GM15510 (cell line): ENCODE results near the gene CFAP251.
A peak's percentile ranks its signal among the peaks of the same experiment; 100 is the strongest.

Source experiments
- POLR2A ChIP-seq: IDR thresholded peaks from 3 replicates; pipeline ENCODE4 v1.6.1; 2011; ENCODE audit warnings: borderline replicate concordance; ENCODE audit not compliant: insufficient read length; ENCODE audit errors: extremely low read depth

The CFAP251 gene

DNA sequence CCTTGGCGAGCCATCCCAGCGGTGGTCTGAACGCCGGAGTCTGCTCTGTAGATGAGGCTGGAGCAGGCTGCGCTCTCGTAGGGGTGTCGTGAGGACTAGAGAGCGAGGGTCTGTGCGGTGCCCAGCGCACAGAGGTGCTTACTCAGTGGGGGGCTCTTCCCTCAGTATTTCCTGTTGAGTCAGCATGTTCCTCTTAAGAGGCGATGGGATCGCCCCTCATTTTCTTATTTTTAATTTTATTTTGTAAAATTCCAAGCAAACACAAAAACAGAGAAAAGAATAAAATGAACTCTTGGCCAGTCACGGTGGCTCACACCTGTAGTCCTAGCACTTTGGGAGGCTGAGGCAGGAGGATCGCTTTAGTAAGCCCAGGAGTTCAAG lies 62.5 kb downstream of the CFAP251 start:
- TF ChIP-seq POLR2A = no peak

DNA sequence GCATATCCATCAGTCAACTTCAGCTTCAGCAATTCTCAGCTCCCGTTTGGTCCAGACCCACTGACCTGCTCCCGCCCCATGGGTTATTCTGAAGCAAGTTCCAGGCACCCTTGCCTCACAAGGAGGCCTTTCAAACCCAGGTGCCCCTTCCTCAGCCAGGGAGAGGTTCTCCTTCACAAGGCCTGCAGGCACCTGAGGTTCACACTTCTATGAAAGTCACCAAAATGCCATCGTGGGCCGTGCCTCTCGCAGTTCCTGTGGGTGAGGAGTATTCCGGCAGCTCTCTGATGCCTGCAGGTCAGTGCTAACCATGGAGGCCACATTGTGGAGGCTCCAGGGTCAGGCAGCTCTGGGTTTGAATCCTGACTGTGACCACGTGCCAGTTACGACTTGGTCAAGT lies 63.1 kb downstream of the CFAP251 start:
- no peak for TF ChIP-seq POLR2A

DNA sequence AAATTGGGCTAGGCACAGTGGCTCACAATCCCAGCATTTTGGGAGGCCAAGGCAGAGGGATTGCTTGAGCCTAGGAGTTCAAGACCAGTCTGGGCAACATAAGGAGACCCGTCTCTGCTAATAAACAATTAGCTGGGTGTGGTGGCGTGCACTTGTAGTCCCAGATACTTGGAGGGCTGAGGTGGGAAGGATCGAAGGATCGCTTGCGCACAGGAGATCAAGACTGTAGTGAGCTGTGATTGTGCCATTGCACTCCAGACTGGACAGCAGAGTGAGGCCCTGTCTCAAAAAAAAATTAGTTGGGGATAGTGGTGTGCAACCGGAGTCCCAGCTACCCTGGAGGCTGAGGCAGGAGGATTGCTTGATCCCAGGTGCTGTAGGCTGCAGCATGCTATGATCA lies 64.6 kb downstream of the CFAP251 start:
- TF ChIP-seq POLR2A = no peak

DNA sequence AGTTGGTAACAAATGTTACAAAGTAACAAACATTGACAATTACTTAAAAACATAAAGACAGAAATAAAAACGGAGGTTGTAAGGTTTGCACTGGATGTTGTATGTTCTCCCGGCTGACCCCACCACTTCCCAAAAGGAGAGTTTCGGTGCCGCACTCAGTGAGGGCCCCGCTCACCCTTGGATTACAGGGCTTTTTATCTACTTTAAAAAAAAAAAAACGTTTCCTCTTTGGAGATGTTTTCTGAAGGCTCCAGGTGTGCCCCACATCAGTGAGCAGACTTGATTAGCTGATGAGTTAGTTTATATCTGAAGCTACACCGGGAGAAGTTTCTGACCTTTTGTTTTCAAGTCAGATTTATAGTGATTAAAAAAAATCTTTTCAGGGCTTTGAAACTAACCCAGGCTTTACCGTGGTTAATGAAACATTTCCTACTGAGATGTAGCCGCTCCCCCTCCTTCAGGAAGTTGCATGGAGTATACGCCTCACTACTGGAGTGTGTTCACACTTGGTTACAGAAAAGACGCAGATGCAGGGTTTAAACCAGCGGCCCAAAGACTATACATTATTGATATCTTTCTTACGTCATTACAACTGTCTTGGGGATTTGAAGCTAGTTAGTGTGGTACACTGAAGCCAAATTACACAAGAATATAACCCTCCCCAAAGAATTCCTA lies 65.3 kb downstream of the CFAP251 start:
- no peak for TF ChIP-seq POLR2A

DNA sequence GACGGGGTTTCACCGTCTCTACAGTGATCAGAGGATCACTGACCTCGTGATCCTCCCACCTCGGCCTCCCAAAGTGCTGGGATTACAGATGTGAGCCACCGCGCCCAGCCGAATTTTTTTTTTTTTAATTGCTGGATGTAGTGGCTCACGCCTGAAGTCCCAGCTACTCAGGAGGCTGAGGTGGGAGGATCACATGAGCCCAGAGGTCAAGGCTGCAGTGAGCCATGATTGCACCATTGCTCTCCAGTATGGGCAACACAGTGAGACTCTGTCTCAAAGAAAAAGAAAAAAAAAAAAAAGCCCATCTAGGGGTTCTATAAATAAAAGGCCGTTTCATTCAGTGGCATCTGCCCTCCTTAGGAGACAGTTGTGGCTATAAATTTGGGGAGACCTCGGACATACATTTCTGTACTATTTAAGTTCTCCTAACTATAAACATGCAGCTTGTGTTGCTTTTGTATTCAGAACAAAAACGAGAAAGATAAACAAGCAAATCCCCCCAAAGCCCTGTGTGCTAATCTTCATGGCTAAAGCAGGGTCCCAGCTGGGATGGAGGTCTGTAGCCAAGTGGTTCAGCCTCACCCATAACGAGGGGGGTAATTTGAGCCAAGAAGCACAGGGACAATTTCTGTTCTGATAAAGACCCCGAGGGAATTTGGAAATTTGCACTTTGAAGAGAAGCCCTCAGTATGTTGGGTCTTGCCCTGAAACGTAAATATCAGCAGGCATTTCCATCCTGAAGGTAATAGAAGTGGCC lies 68.3 kb downstream of the CFAP251 start:
- TF ChIP-seq POLR2A = no peak

DNA sequence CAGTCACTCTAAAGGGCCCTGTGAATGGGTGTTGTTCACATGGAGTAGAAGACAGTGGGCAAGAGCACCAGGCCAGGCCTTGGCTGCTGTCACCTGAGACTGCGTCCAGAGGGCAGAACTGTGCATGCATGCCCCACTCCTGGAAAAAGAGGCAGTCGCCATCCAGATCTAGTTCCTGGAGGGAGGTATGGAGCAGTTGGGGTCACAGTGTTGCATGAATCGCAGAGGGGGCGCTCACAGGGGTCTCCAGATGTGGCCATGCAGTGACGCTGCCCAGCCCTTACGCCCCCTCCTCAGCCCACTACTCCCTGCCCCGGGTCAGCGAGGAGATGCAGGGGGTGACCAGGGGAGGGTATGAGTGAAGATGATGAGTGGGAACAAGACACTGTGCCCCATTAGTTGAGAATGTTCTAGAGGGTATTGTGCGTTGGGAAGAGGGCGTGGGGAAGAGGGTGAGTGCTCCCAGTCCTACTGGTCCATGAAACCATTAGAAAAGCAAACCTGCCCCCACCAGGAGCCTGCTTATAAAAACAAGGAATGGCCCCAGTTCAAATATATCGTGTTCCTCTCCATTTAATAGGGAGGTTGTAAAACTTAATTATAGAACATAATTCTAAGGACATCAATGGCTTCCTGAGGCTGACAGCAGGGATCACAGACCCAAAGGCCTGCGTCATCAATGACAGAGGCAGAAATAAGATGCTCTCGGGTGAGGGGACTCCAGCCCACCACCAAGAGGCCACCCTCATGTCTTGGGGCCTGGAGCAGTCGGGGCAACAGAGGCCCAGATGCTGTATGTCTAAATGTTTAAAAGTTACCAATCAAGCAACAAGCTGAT lies 71.1 kb downstream of the CFAP251 start:
- TF ChIP-seq POLR2A = no peak

DNA sequence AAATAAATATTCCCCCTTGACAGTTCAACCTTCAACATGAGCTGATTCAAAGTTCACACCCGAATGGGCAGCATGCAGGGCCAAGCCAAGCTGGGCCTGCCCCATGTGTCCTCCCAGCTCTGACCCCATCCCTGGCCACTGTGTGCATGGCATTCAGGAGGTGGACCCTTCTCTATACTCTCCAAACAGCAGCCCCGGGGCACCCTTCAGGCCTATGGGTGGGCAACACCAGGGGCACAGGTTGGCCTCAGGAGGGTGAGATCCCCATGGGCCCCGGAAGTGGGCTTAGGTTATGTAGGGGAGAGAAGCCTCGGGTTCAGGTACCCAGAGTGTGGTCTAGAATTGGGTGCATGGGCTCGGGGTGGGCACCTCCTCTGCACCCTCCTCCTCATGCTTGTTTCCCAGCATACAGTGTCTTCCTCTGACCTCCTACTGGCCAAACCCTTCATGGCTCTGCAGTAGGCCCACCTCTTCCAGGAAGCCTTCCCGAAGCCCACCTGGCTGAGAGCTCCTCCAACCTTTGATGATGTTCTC lies 71.8 kb downstream of the CFAP251 start:
- no peak for TF ChIP-seq POLR2A

DNA sequence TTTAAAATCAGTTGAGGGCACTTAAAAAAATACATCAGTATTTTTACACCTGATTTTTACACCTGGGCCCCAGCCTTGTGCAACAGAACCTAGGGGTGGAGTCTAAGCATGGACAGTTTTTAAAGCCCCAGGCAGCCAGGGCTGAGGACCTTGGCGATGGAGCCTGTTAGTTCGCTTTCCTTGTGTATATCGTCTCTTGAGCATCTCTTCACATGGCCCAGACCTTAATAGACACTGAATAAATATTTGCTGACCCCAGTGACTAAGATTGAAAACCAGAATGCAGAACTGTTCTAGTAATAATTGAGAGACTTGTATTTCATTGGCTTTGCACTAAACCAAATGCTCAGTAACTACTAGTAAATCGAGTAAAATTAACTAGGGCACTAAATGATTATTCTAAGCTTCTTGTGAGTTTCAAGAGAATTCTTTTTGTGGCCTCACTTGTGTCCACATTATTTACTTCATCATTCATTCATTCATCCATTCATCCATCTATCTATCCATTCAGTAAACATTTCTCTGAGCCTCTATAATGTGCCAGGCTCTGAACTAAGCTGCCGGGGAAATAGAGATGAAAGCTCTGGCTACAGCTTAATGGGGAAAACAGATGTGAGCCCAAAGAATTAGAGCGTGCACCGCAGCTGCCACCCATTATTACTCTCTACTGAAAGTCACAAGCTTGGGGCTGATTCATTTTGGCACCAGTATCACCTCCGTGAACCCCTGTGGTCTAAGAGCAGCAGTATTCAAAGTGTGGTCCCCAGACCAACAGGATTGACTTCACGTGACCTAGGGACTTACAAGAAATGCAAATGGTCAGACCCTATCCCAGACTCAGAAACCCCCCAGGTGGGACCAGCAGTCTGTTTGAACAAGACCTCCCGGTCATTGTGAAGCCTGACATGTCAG lies 72.6 kb downstream of the CFAP251 start:
- TF ChIP-seq POLR2A = peak; percentile 26

DNA sequence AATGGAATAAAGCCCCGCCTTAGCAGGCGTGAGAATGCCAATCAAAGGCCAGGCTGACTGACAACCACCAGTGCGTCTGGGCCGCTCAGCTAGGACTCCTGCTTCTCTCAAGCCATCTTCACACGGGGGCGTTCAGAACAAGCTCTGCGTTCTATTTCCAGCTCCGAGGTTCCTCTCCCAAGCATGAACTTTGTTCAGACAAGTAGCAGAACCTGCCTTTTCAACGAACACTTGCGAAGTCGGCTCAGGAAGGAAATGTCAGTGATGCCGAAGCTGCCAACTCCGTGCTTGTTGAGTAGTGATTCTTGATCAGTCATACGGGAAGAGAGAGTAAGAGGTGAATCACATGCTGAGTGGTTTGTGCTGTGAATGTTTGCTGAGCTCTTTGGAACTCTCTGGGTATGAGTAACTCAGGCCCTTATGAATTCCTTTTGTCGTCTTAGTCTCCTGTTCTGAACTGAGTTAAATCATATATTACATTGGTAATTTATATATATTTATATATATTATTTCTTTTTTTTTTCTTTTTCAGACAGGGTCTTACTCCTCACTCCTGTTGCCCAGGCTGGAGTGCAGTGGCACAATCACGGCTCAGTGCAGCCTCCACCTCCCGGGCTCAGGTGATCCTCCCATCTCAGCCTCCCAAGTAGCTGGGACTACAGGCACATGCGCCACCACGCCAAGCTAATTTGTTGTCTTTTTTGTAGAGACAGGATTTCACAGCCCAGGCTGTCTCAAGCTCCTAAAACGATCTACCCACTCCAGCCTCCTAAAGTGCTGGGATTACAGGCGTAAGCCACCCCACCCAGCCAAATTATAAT lies 73.9 kb downstream of the CFAP251 start:
- peak; percentile 19 for TF ChIP-seq POLR2A

DNA sequence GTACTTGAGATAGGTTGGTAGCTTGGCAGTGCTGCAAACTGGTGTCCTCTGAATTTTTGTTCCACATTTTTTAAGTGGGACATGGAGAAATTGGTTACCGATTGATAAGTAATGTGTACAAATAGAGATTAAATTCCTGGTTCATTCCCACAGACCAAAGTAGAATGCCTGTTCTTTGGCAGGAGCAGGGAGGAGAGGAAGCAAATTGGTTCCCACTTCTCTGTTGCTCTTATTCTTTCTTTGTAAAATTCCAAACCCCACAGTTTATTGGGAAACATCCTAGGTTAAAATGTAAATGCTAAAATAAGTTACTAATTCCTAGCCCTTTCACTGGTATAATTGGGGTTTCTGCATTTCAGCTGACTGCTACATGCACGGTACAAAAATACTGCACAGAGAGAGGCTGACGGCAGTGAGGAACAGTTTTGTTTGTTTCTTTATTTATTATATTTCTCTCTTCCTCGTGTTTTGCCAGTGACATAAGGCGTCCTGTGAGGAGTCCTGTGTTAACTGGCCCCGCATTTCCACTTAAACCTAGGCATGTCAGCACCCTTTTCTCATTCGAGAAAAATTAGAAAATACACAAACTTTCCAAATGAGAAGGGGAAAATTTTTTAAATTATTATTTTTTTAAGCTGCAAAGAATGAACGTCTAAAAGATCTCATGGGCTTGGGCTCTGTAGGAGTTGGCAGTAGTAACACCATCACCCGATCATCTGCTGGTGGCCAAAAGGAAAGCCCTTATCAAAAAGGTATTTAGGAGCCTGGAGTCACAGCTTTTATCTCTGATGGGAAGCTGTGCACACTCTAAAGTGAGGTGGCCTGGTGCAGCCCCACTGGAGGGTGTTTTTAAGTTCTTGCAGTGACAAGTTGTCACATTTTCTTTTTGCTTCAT lies 77.9 kb downstream of the CFAP251 start:
- no peak for TF ChIP-seq POLR2A

DNA sequence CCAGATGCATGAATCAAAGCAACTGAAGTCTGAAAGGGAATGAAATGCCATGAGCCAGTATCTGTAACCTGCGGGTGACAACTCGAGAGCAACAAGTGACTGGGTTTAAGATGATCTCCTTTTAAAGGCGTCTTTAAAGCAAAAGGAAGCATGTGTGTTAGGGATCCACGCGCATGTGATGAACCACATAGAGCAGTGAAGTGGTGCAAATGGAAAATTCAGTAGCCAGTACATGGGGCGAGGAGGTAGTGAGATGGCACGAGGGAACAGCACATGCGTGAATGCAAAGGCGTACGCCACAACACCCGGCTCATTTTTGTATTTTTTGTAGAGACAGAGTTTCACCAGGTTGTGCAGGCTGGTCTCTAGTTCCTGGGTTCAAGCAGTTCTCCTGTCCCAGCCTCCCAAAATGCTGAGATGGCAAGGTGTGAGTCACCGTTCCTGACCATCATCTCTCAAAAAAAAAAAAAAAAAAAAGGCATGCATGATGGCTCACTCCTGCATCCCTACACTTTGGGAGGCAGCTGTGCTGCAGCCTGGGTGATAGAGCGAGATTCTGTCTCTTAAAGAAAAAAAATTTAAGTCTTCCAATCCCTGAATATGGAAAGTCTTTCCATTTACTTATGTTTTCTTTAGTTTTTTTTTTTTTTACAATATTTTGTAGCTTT lies 78.7 kb downstream of the CFAP251 start:
- TF ChIP-seq POLR2A = no peak
